D721Med (cell line): ENCODE measurements around the gene TMBIM6.

Experiments used
- DNase-seq: peaks from one replicate; pipeline ENCODE4 v3.0.0; 2011; ENCODE audit warnings: low spot score; ENCODE audit not compliant: insufficient read length
- FAIRE-seq: peaks from 2 replicates; lab custom pipeline; 2011; peaks lifted over from hg19 to GRCh38; lab: Jason Lieb, UNC
- CTCF ChIP-seq: IDR thresholded peaks from 2 replicates; pipeline ENCODE4 v1.5.1; 2012; ENCODE audit warnings: mild to moderate bottlenecking, control low read depth; ENCODE audit not compliant: insufficient read depth; ENCODE audit errors: missing control alignments

Gene TMBIM6

GRCh38 chr12:49813131-49813530 is 71.8 kb downstream of the TMBIM6 start:
- TF ChIP-seq CTCF: no peak
- no peak for FAIRE-seq
- DNase-seq: no peak
